Right cardiac atrium (tissue), 5 donors: ENCODE results near the gene NAA60. TPM values are rescaled to one million over a fixed set of nuclear protein-coding genes. Genes with fewer than 3 reads are reported as not detected.
"Not testable (repeated sequence)": the region's sequence is repeated elsewhere in the genome, so short reads cannot be mapped to it uniquely, and the experiment has no call there.

Source experiments
- ATAC-seq, 2 donors: fragments of 200-7000 bp; cut with Tn5 transposase; one replicate each; pipeline versions ENCODE4 v1.8.0 to v1.9.1; 2020; ENCODE audit warnings: moderate library complexity in 2 of 2, mild to moderate bottlenecking in 1 of 2
- DNase-seq, 3 donors: peaks; one replicate each; pipeline ENCODE4 v3.0.0-alpha.2; 2020
- H3K27ac ChIP-seq: one replicate; pipeline ENCODE4 v1.5.1; 2013; ENCODE audit warnings: mild to moderate bottlenecking, low read length, control low read depth, moderate library complexity
- H3K27me3 ChIP-seq: one replicate; pipeline ENCODE4 v1.6.1; 2013; ENCODE audit not compliant: control insufficient read depth, insufficient read depth
- H3K4me1 ChIP-seq: one replicate; pipeline ENCODE4 v1.6.1; 2013; ENCODE audit warnings: low read length; ENCODE audit not compliant: control insufficient read depth, insufficient read depth
- H3K4me3 ChIP-seq: one replicate; pipeline ENCODE4 v1.5.1; 2013; ENCODE audit warnings: low read length, control low read depth
- H3K9me3 ChIP-seq: one replicate; pipeline ENCODE4 v1.6.1; 2013; ENCODE audit warnings: low read length; ENCODE audit not compliant: control insufficient read depth
- WGBS: extraction: QIAGEN DNeasy Blood & Tissue Kit; methylation state at CpG from one replicate; pipeline ENCODE4 v1.1.7; 2013; 5-methylcytosine and 5-hydroxymethylcytosine counted together
- intact Hi-C, 4 donors: fragments of 100-400 bp; cut with DNase I; formaldehyde crosslinking; loops; one replicate each; pipeline versions ENCODE4 v1.11.0 to v1.14.0; 2022 to 2023
- polyA plus RNA-seq: library from polyadenylated mRNA; stranded (reverse); fragments of 200-250 nt; gene quantifications from one replicate; pipeline ENCODE4 v1.2.3, GENCODE V29; 2013
- total RNA-seq, 4 donors: library from RNA; stranded (reverse); fragmentation: NEBNext Ultra II Directional; extraction: Animal tissue kit (Norgen Biotek cat#: 25700); gene quantifications; one replicate each; pipeline ENCODE4 v1.2.1, GENCODE V29; 2021
- donor health status: healthy with polysubstance abuse.
- donor health status: DM: no; HTN: yes; CAD: no.
- donor health status: DM: no; HTN: no; CAD: no.
- donor health status: DM: no; HTN: yes; CAD: no; lungs with severe emphysema.
- donor health status: DM: yes; HTN: yes; CAD: no.

NAA60 gene
- total and polyA plus RNA-seq, 5 donors, result 40.7 to 51.5 (median 49.8) TPM

DNA sequence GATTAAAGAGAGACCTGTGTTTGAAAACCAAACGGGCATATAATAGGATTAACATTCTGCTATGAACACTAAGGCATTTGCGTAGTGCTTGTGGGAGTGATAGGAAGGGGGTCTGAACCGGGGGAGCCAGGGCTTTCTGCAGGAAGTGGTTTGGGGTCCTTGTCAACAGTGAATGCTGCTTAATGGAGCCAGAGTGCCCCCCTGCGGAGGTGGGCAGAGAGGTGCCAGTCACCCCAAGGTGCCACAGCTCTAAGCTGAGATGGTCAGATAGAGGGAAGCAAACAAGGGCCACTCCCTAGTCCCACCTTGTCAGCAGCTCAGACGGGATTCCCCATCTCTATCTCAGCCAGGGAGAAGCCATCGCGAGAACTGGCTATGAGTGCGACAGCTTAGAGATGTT is 17.7 kb downstream of the NAA60 start:
- Histone ChIP-seq H3K4me3 (no peak overlapping the region), H3K27ac (no peak overlapping the region), H3K9me3 (no peaks in the 10 kb centered on the region), H3K27me3 (no peaks in the 10 kb centered on the region), H3K4me1 (peaks cover 19% of the 10 kb centered on the region)
- intact Hi-C loops, result no loop called here
- DNase-seq (no peak), ATAC-seq (no peak)
- WGBS, result 55% methylated on average over 8 of the region's 8 CpGs

DNA sequence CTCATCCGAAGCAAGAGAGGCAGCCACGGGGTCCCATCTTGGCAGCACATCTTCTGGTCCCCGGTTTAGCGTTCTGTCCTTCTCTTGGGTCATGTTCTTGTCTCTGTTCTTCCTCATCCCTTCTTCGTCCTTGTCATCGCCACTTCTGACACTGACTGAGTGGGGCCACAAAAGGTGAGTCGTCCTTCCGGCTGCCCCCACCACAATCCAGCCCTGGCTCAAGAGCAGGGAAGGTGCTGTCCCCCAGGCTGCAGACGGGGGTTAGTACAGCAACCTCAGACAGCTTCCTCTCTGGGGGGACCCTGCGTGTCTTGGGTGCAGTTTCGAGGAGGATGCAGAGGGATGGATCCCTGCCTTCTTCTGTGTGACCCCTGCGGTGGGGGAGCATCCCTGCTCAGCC is 21.8 kb downstream of the NAA60 start:
- H3K27me3 ChIP-seq, result no peaks in the 10 kb centered on the region
- no peak overlapping the region for H3K4me3 ChIP-seq
- H3K4me1 ChIP-seq, result peaks cover 28% of the 10 kb centered on the region
- DNase-seq, result no peak
- intact Hi-C loops, result no loop called here
- no peak overlapping the region for H3K27ac ChIP-seq
- H3K9me3 ChIP-seq, result no peaks in the 10 kb centered on the region
- ATAC-seq, result no peak
- 83% methylated on average over 12 of the region's 12 CpGs for WGBS

- intact Hi-C loops, result no loop called here
- Histone ChIP-seq H3K27ac (peak overlapping the region; percentile 59), H3K4me3 (no peak overlapping the region), H3K9me3 (no peaks in the 10 kb centered on the region), H3K4me1 (peaks cover 33% of the 10 kb centered on the region), H3K27me3 (no peaks in the 10 kb centered on the region)
- ATAC-seq (peak; percentile 37 to 59), DNase-seq (peak in 1 of 3 donors; percentile 68)
- 72% methylated on average over 21 of the region's 21 CpGs for WGBS
Measured at GRCh38 chr16:3465911-3466584, 22.6 kb downstream of the NAA60 start.

DNA sequence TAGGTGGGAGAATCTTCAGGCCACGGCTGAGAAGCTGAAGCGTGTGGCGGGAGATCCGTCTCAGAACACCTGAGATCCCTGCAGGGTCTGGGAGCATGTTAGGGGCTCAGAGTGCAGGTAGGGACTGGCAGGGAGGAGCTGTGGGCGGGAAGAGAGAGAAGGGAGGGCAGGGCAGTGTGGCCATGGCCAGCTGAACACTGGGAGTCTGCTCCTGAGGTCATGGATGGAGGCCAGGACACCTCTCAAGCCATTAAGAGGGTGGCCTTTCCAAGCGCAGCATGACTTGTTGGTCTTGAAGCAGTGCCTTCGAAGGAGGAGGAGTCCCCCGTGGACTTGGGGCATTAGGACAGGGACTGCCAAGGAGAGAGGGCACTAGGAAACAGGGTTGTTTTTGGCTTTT is 23.7 kb downstream of the NAA60 start:
- H3K4me3 ChIP-seq, result no peak overlapping the region
- DNase-seq, result no peak
- WGBS, result 90% methylated on average over 8 of the region's 8 CpGs
- H3K4me1 ChIP-seq, result peaks cover 30% of the 10 kb centered on the region
- intact Hi-C loops, result no loop called here
- no peaks in the 10 kb centered on the region for H3K9me3 ChIP-seq
- ATAC-seq, result peak; percentile 21 to 28
- no peaks in the 10 kb centered on the region for H3K27me3 ChIP-seq
- H3K27ac ChIP-seq, result no peak overlapping the region

DNA sequence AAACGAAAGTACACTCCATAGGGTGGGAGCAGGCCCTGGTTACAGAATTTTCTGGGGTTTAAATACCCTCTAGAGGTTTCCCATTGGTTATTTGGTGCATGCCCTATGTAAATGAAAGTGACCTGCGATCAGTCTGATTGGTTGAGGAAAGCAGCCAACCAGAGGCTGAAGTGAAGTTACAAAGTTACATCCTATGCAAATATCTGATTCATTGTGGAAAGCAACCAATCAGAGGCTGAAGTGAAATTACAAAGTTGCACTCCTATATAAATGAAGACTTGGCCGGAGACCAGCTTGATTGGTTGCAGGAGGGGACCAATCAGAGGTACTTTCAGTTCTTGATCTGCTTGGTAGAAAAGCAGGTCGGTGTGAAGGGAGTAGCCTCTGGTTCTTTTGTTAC is 24.4 kb downstream of the NAA60 start:
- Histone ChIP-seq H3K9me3 (no peaks in the 10 kb centered on the region), H3K27ac (no peak overlapping the region), H3K27me3 (no peaks in the 10 kb centered on the region), H3K4me3 (no peak overlapping the region), H3K4me1 (peaks cover 30% of the 10 kb centered on the region)
- ATAC-seq (no peak), DNase-seq (no peak)
- intact Hi-C loops, result no loop called here
- 82% methylated on average over 4 of the region's 4 CpGs for WGBS

GRCh38 chr16:3468501-3468900 is 25.0 kb downstream of the NAA60 start:
- Histone ChIP-seq H3K27ac (no peak overlapping the region), H3K4me3 (no peak overlapping the region), H3K27me3 (no peaks in the 10 kb centered on the region), H3K4me1 (peaks cover 33% of the 10 kb centered on the region), H3K9me3 (no peaks in the 10 kb centered on the region)
- no peak for DNase-seq
- ATAC-seq, result no peak
- WGBS, result 70% methylated on average over 15 of the region's 15 CpGs
- intact Hi-C loops, result no loop called here

DNA sequence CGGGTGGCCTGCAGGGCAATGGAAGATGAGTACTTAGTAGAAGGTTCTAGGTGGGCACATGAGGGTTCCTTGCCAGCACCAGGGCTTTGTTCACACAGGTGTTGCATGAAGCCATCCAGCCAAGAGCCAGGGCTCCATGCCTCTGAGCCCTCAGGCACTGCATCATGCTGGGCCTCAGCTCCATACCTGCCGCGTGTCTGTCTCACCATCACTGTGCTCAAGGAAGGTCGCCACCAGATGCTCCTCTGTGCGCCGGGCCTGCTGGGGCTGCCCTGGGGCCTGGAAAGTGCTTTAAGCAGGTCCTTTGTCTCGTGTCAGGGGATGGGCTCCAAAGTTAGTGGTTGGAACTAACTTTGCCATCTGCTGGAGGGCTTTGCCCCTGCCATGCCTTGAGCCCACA is 26.3 kb downstream of the NAA60 start:
- ATAC-seq (no peak), DNase-seq (no peak)
- no peaks in the 10 kb centered on the region for H3K9me3 ChIP-seq
- no peak overlapping the region for H3K4me3 ChIP-seq
- peaks cover 31% of the 10 kb centered on the region for H3K4me1 ChIP-seq
- no peak overlapping the region for H3K27ac ChIP-seq
- H3K27me3 ChIP-seq, result no peaks in the 10 kb centered on the region
- intact Hi-C loops, result loop anchor here in 1 of 4 donors (5.0 kb wide), 1 partner anchor 113 kb away; no protein-coding TSS in a partner anchor
- 85% methylated on average over 7 of the region's 7 CpGs for WGBS

GRCh38 chr16:3470723-3471122 is 27.2 kb downstream of the NAA60 start:
- Histone ChIP-seq H3K27me3 (no peaks in the 10 kb centered on the region), H3K9me3 (no peaks in the 10 kb centered on the region), H3K4me3 (no peak overlapping the region), H3K27ac (no peak overlapping the region), H3K4me1 (peaks cover 26% of the 10 kb centered on the region)
- peak in 1 of 2 donors; percentile 18 for ATAC-seq
- 78% methylated on average over 9 of the region's 9 CpGs for WGBS
- DNase-seq, result peak in 1 of 3 donors; percentile 19
- intact Hi-C loops, result loop anchor here in 1 of 4 donors (5.0 kb wide), 1 partner anchor 112 kb away; no protein-coding TSS in a partner anchor

- no peak for ATAC-seq
- Histone ChIP-seq H3K27me3 (no peaks in the 10 kb centered on the region), H3K27ac (no peak overlapping the region), H3K9me3 (no peaks in the 10 kb centered on the region), H3K4me3 (no peak overlapping the region), H3K4me1 (peaks cover 21% of the 10 kb centered on the region)
- intact Hi-C loops, result loop anchor here in 1 of 4 donors (5.0 kb wide), 1 partner anchor 111 kb away; no protein-coding TSS in a partner anchor
- WGBS, result 92% methylated on average over 20 of the region's 20 CpGs
- peak in 1 of 3 donors; percentile 37 for DNase-seq
Measured at GRCh38 chr16:3471518-3472176, 28.2 kb downstream of the NAA60 start.

GRCh38 chr16:3472878-3473595 is 29.6 kb downstream of the NAA60 start:
- intact Hi-C loops, result loop anchor here in 1 of 4 donors (5.0 kb wide), 1 partner anchor 109 kb away; no protein-coding TSS in a partner anchor
- Histone ChIP-seq H3K9me3 (no peaks in the 10 kb centered on the region), H3K4me1 (peaks cover 13% of the 10 kb centered on the region), H3K27me3 (no peaks in the 10 kb centered on the region), H3K27ac (no peak overlapping the region), H3K4me3 (no peak overlapping the region)
- DNase-seq (peak in 1 of 3 donors; percentile 9), ATAC-seq (no peak)
- 84% methylated on average over 10 of the region's 10 CpGs for WGBS

- not testable (repeated sequence) for H3K4me1 ChIP-seq, H3K27ac ChIP-seq
- DNase-seq, result peak in 1 of 3 donors; percentile 4
Measured at GRCh38 chr16:3473596-3473943, 30.1 kb downstream of the NAA60 start.

More at GRCh38 chr16:3473596-3473943, 30.1 kb downstream of the NAA60 start:
- not testable (repeated sequence) for H3K4me3 ChIP-seq, H3K27me3 ChIP-seq, H3K9me3 ChIP-seq, ATAC-seq
- intact Hi-C loops, result loop anchor here in 1 of 4 donors (5.0 kb wide), 1 partner anchor 109 kb away; no protein-coding TSS in a partner anchor
- WGBS, result 98% methylated on average over 3 of the region's 3 CpGs
